ENCODE measurements around the gene CREM. TPM values are rescaled to one million over a fixed set of nuclear protein-coding genes. Genes with fewer than 3 reads are reported as not detected.

The CREM gene
- total RNA-seq, 6 donors from 2014 or later, result 5.4 to 35.7 (median 23.1) TPM

DNA sequence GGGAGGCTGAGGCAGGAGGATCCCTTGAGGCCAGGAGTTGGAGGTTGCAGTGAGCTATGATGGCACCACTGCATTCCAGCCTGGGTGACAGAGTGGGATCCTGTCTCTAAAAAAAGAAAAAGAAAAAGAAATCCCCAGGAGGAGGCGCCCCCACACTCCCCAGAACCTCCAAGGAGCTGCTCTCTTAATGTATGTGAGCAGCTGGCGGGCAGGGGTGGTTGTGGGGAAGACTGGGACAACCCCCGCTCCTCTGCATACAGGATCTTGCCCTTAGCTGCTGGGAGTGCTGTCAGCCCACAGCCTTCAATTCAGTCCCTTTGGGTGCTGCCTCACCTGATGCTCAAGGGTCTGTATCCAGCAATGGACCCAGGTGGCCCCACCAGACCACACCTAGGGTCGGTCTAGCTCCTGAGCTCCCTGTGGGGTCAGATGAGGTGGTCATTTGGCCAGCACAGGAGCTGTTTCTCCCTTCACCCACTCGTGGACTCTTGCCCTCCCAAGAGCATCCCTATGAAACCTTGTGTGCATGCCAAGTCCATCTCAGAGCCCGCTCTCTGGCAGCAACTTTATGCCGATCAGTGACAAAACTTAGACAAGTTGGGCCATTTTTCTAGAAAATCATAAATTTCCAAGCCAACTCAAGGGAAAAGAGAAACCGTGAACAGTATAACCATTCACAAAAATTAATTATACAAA, 97.5 kb downstream of the CREM start:
- DNase-seq, result no peak
- no peaks in the 10 kb centered on the region for H3K9me3 ChIP-seq
- no peaks in the 10 kb centered on the region for H3K4me1 ChIP-seq
- TF ChIP-seq POLR2A (IDR thresholded peaks at IDR 0.05) (no peak), EP300 (IDR thresholded peaks at IDR 0.05) (no peak), POLR2AphosphoS5 (IDR thresholded peaks at IDR 0.05) (no peak)
- TF ChIP-seq, protein P1, sequence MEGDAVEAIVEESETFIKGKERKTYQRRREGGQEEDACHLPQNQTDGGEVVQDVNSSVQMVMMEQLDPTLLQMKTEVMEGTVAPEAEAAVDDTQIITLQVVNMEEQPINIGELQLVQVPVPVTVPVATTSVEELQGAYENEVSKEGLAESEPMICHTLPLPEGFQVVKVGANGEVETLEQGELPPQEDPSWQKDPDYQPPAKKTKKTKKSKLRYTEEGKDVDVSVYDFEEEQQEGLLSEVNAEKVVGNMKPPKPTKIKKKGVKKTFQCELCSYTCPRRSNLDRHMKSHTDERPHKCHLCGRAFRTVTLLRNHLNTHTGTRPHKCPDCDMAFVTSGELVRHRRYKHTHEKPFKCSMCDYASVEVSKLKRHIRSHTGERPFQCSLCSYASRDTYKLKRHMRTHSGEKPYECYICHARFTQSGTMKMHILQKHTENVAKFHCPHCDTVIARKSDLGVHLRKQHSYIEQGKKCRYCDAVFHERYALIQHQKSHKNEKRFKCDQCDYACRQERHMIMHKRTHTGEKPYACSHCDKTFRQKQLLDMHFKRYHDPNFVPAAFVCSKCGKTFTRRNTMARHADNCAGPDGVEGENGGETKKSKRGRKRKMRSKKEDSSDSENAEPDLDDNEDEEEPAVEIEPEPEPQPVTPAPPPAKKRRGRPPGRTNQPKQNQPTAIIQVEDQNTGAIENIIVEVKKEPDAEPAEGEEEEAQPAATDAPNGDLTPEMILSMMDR (IDR thresholded peaks at IDR 0.05), result no peak
- H3K27ac ChIP-seq, result no peak overlapping the region
- H3K4me3 ChIP-seq, result no peak overlapping the region
- no peaks in the 10 kb centered on the region for H3K27me3 ChIP-seq
- peak in 1 of 2 donors; percentile 43 for ATAC-seq (ENCODE audit: low FRiP score in 2 of 2)
- H3K36me3 ChIP-seq, result no peaks in the 10 kb centered on the region
- 93 to 94% methylated on average over 8 of the region's 8 CpGs for WGBS, 2 donors

DNA sequence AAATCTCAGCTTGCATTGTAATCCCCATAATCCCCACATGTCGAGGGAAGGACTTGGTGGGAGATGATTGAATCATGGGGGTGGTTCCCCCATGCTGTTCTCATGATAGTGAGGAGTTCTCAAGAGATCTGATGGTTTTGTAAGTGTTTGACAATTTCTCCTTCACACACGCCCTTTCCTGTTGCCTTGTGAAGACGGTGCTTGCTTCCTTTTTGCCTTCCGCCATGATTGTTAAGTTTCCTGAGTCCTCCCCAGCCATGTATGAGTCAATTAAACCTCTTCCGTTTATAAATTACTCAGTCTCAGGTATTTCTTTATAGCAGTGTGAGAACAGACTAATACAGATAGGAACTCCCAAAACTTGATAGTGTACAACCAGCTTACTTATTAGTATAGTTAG, 98.6 kb downstream of the CREM start:
- H3K27ac ChIP-seq, result peak overlapping the region in 1 of 4 donors; percentile 30
- DNase-seq (no peak), ATAC-seq (ENCODE audit: low FRiP score in 2 of 2) (no peak)
- TF ChIP-seq POLR2AphosphoS5 (IDR thresholded peaks at IDR 0.05), result peak in 1 of 2 donors; percentile 35
- TF ChIP-seq, protein P1 (IDR thresholded peaks at IDR 0.05), result no peak
- H3K36me3 ChIP-seq, result no peaks in the 10 kb centered on the region
- WGBS, 2 donors, result 42 to 49% methylated on average over 5 of the region's 5 CpGs
- H3K27me3 ChIP-seq, result no peaks in the 10 kb centered on the region
- H3K4me1 ChIP-seq, result no peaks in the 10 kb centered on the region
- H3K4me3 ChIP-seq, result no peak overlapping the region
- no peaks in the 10 kb centered on the region for H3K9me3 ChIP-seq

DNA sequence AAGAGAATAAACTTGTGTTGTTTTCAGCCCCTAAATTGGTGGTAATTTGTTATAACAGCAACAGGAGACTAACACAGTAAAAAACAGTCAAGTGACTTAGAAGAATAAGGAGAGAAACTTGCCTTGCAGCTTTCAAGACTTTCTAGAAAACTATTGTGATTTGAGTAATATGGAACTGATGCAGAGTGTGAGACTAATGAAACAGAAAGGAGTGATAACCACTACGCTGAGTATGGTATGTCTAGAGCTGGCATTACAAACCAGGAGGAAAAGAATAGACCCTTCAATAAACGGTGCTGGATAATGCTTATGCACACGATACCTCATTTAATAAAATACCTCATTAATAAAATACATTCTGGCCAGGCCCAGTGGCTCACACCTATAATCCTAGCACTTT, 99.9 kb downstream of the CREM start:
- DNase-seq (no peak), ATAC-seq (ENCODE audit: low FRiP score in 2 of 2) (no peak)
- WGBS, 2 donors, result 82 to 97% methylated on average over 3 of the region's 3 CpGs
- Histone ChIP-seq H3K9me3 (no peaks in the 10 kb centered on the region), H3K27me3 (no peaks in the 10 kb centered on the region), H3K4me3 (no peak overlapping the region), H3K27ac (no peak overlapping the region), H3K36me3 (no peaks in the 10 kb centered on the region), H3K4me1 (no peaks in the 10 kb centered on the region)
- TF ChIP-seq POLR2AphosphoS5 (IDR thresholded peaks at IDR 0.05) (no peak), POLR2A (IDR thresholded peaks at IDR 0.05) (no peak), EP300 (IDR thresholded peaks at IDR 0.05) (no peak)
- TF ChIP-seq, protein P1 (IDR thresholded peaks at IDR 0.05), result no peak

DNA sequence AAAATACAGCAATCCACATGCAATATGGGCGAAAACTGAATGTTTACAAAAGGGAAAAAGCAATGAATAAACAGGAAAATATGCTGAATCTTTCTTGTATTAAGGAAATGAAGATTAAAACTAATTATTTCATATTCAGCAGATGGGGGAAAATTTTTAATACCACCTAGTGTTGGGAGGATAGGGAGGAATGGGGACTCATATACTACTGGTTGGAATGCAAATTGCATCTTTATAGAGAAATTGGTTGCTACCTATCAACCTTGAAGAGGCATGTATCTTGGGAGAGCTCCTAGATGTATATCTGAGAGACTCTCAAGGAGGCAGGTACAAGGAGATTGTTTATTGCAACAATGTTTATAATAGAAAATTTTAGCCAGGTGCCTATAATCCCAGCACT, 101.4 kb downstream of the CREM start:
- ATAC-seq (ENCODE audit: low FRiP score in 2 of 2) (no peak), DNase-seq (no peak)
- Histone ChIP-seq H3K4me1 (no peaks in the 10 kb centered on the region), H3K4me3 (no peak overlapping the region), H3K27ac (no peak overlapping the region), H3K27me3 (no peaks in the 10 kb centered on the region), H3K36me3 (no peaks in the 10 kb centered on the region), H3K9me3 (no peaks in the 10 kb centered on the region)
- WGBS, 2 donors, result 81 to 90% methylated on average over 1 of the region's 1 CpG
- no peak for TF ChIP-seq POLR2AphosphoS5 (IDR thresholded peaks at IDR 0.05)
- no peak for TF ChIP-seq POLR2A (IDR thresholded peaks at IDR 0.05)
- TF ChIP-seq, protein P1 (IDR thresholded peaks at IDR 0.05), result no peak
- no peak for TF ChIP-seq EP300 (IDR thresholded peaks at IDR 0.05)

GRCh38 chr10:35231646-35232045, 105.0 kb downstream of the CREM start:
- no peaks in the 10 kb centered on the region for H3K36me3 ChIP-seq
- H3K9me3 ChIP-seq, result no peaks in the 10 kb centered on the region
- H3K4me1 ChIP-seq, result no peaks in the 10 kb centered on the region
- no peak overlapping the region for H3K4me3 ChIP-seq
- DNase-seq (no peak), ATAC-seq (ENCODE audit: low FRiP score in 2 of 2) (no peak)
- TF ChIP-seq, protein P1 (IDR thresholded peaks at IDR 0.05), result no peak
- TF ChIP-seq POLR2A (IDR thresholded peaks at IDR 0.05) (no peak), POLR2AphosphoS5 (IDR thresholded peaks at IDR 0.05) (no peak)
- H3K27me3 ChIP-seq, result no peaks in the 10 kb centered on the region
- 91 to 98% methylated on average over 4 of the region's 4 CpGs for WGBS, 2 donors
- no peak overlapping the region for H3K27ac ChIP-seq
